ENCODE results near the gene NOS1AP.
"Not testable (repeated sequence)": the region's sequence is repeated elsewhere in the genome, so short reads cannot be mapped to it uniquely, and the experiment has no call there.

Gene NOS1AP

DNA sequence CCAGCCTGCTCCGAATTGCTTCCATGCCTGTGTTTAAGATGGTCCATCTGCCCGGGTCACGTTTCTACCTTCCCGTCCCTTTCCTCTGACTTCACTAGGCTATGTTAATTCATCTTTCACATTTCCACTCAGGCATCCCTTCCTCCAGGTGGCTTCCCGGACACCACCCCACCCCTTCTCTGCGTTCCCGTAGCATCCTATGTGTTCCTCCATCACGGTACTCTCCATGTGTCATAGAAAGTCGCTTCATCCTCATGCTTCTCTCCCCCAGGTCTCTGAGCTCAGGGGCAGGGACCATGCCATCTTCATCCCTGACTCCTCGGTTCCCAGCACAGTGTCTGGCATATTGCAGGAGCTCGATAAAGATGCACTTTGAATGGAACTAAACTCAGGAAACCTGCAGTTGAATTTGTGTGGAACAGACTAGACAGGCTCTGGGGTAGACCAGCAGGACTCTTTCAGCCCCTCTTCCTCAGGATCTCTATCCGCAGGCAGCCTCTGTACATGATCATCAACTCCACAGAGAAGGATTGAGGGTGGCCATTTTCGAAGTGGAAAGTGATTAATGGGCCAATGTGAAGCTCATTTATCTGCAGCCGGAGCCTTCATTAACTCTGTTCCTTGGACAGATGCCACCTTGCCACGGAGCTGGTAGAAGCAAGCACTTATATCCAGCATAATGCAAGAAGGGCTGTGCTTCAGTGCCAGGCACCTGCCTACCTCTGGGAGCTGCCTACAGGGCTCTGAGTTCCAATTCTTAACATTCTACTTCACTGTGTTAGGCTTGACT is 321.1 kb downstream of the NOS1AP start:
- DNase-seq, result no peak

DNA sequence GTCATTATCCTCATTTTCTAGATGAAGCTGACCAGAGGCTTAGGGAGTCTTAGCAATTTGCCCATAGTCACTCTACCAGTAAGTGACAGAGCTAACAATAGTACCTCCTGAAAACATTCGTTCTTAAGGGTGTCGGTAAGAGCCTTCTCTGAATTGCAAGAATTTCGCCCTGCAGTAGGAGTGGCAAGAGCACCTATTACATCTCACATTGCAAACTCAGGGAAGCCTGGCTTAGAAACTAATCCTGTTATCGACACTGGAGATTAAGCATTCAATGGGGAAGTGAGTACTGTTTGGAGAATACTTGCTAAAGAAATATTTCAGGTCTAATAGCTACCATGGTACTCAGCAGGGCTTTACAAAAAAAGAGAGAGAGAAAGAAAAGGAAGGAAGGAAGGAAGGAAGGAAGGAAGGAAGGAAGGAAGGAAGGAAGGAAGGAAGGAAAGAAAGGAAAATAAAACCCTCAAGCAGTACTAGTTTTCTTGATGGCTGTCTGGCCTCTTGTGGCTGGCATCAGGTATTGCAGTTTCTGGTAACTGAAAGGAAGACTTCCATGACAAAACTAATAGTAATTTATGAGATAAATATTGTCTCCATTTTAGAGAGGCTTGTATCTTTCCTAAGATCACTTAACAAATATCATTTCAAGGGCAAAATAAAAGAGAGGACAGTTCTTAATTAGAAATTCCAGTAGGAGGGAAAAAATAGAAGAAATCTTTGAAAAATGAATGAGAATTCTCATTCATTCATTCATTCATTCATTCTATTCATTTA is 322.5 kb downstream of the NOS1AP start:
- no peak for DNase-seq

DNA sequence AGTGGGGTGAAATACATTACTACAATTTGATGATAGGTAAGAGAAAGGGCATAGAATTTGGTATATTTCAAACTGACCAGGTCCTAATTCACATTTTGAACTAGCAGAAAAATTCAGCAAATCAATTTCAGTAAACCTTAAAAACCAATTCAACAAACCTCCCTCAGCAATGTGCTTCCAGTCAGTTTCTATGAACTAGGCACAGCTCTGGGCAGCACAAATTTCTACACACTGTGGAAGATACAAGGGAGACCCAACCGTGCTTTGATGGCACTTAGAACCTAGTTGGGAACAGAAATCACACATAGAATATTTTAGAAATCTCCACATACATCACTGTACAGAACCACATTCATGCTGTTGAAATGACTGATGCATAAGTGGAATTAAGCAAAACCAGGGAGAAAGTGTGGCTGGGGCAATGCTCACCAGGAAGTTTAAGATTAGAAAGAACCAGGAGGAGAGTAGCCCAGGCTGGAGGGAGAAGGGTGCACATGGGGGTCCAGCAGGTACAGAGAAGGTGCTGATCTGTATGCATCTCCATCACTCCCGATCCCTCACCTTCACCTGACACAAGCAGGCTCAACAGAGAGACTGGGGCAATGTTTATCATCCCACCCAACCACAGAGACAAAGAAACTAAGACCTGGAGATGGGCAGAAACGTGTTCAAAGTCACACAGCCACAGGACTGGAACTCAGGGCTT is 326.9 kb downstream of the NOS1AP start:
- DNase-seq, result no peak

DNA sequence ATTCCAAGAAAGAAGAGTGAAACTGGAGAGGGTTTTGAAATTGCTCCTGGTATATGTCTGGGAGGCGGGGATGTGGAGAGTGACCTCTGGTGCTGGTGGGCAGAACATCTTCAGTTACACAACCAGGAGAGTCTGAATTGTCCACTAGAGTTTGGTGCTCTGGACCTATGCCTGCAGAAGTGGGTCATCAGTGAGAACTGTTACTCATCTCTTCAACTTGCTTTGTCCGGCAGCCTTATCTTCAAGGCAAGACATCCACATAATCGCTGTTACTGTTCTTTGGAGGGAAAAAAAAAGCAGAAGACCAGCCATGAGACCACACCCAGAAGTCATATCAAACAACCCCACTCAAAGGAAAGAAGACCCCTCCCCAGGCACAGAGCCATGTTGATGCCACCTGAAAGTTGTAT is 327.6 kb downstream of the NOS1AP start:
- no peak for DNase-seq

GRCh38 chr1:162397943-162398560 is 328.6 kb downstream of the NOS1AP start:
- DNase-seq, result no peak

DNA sequence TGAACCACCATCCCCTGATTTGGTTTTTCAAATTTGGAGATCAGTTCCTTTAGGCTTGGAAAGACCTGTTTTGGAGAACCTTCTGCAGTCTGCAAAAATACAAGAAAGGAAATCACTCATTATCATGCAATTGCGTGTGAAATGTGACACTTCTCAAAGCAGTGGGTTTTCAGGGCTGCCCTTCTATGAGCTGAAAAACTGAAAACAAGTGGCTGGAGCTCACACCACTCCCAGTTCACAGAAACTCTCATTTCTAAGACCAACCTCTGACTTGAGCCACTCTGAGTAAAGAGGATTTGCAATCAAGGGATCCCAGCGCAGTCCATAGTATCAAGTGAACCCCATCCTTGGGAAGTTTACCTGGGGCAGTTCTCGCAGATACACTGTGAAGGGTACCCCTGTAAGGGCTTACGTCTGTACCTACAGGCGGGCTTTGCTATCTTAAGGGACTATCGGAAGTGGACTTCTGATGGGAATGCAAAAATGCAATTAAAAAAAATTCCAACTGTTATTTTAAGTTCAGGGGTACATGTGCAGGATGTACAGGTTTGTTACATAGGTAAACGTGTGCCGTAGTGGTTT is 329.6 kb downstream of the NOS1AP start:
- no peak for DNase-seq

DNA sequence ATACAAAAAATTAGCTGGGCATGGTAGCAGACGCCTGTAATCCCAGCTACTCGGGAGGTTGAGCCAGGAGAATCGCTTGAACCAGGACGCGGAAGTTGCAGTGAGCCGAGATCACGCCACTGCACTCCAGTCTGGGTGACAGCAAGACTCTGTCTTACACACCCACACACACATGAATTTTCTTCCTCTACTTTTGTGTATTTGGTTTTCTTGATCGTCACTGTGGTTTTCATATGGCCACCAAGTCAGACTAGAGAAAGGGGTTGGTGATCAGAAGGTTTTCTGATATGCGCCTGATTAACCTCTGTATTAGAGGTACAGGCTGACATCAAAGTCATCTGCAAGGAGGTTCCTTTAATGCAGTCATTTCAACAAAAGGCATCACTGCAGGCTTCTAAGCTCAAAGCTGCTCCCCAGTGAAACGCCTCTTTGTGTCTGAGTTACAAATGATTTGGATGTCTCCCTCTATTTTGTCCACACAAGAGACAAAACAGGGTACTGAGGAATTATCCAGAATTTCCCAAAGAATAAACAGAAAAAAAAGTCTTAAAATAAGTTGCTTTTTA is 331.4 kb downstream of the NOS1AP start:
- no peak for DNase-seq

DNA sequence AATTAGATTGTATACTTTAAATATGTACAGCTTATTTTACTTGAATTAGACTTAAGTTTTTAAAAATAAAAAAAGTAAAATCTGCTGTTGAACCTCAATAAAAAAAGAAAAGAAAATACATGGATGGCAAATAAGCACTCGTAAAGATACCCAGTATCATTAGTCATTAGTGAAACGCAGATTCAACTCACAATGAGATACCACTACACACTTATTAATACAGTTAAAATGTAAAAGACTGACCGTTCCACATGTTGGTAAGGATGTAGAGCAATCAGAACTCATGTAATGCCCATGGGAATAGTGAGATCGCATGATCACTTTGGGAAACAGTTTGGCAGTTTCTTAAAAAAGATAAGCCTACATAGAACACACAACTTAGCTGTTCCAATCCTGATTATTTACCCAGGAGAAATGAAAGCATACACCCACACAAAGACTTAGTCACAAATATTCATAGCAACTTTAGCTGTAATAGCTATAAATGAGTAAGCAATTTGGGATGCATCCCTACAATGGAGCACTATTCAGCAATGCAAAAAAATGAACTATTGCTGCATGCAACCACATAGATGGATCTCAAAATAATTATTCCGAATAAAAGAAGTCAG is 335.2 kb downstream of the NOS1AP start:
- DNase-seq, result no peak

DNA sequence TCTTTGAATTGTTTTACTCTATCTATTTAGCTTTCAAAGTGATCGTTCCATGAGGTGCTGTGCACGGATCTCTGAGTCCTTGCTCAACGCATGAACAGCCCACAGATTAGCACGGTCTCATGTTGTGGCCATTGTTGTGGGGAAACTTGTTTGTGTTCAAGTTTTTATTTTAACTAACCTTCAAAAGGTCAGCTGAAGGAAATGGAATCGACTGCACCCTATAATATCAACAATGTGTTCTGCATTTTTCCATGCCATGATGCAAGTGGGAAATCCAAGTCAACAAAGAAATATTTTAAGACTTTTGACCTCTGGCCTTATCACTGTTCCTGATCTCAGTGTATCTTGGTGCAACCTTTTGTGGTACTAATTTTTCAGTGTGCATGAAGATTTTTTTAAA is 336.3 kb downstream of the NOS1AP start:
- no peak for DNase-seq

DNA sequence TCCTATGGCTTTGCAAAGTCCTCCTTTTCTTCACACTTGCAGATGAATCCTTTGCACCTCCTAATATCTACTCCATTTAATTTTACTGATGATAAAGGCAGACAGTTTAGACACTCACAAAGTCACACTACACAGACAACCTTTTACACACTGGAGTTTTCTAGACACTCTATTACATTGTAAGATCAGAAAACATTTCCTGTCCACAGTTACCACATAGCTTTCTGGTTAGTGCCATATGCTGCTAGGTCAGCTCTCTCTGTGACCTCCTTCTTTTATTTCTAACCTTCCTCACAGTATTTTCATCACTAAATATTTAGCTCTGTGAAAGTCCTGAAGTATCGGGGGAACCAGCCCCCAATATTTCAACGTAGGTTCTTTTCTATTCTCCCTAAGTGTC is 337.3 kb downstream of the NOS1AP start:
- no peak for DNase-seq

- DNase-seq, result no peak
These were observed 338.0 kb downstream of the NOS1AP start for GRCh38 chr1:162407539-162407938.

- DNase-seq, result no peak
These were observed 342.5 kb downstream of the NOS1AP start, which contains the start of gene SH2D1B for GRCh38 chr1:162412002-162412401. SH2D1B (minus strand) TSS chr1:162412136; CDS start chr1:162412016, 120 bp downstream.

GRCh38 chr1:162416215-162416614 is 346.7 kb downstream of the NOS1AP start:
- DNase-seq, result no peak

DNA sequence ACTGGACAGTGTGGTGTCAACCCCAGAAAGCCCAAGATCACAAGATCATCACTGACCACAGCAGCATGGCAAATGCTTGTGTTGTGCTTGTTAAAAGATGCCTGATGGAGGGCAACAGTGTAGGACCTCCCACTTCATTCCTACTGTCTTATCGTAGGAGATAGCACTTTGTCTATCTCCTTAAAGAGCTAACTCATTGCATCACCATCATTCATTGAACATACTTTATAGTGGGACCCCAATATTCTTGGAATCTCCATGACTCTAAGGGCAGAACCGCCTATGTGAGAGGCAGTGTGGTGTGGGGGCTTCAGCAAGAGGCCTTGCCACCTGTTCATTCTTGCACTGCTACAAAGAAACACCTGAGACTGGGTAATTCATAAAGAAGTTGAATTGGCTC is 347.4 kb downstream of the NOS1AP start:
- no peak for DNase-seq

GRCh38 chr1:162417650-162418049 is 348.2 kb downstream of the NOS1AP start:
- DNase-seq, result no peak

DNA sequence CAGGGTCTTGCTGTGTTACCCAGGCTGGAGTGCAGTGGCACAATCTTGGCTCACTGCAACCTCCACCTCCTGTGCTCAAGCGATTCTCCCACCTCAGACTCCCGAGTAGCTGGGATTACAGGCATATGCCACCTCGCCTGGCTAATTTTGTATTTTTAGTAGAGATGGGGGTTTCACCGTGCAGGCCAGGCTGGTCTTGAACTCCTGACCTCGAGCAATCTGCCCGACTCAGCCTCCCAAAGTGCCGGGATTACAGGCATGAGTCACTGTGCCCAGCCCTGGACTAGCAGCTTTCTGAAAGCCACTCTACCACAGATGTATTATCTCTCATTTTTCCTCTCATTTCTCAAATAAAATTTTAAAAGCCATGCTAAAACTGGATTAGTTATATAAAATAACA is 349.1 kb downstream of the NOS1AP start:
- DNase-seq, result not testable (repeated sequence)

GRCh38 chr1:162419450-162419931 is 350.0 kb downstream of the NOS1AP start:
- DNase-seq, result not testable (repeated sequence)

Data from SHP77 treated with DMSO at 0.1 percent for 48 hours (cell line).